Neutrophil (primary cell): ENCODE measurements around the gene KLHL21.

ENCODE experiments used
- H3K27ac ChIP-seq: fragments of 200-600 bp; sonication (generic); 2 replicates; pipeline ENCODE4 v1.5.1; 2016; ENCODE audit warnings: mild to moderate bottlenecking, moderate library complexity
- H3K27me3 ChIP-seq: fragments of 200-600 bp; sonication (generic); 2 replicates; pipeline ENCODE4 v1.6.0; 2016; ENCODE audit warnings: mild to moderate bottlenecking
- H3K36me3 ChIP-seq: fragments of 200-600 bp; sonication (generic); 2 replicates; pipeline ENCODE4 v1.5.1; 2017
- H3K4me1 ChIP-seq, 2 experiments: fragments of 200-600 bp in 1 of 2; sonication (generic) in 1 of 2; 1 replicate in 1 of 2; 2 replicates in 1 of 2; pipeline versions ENCODE4 v1.5.1 to v1.6.1; 2013 to 2016; ENCODE audit warnings: low read depth in 1 of 2, low read length in 1 of 2, mild to moderate bottlenecking in 1 of 2, moderate library complexity in 1 of 2; ENCODE audit not compliant: control insufficient read depth in 1 of 2, insufficient read depth in 1 of 2
- H3K4me3 ChIP-seq, 2 experiments: fragments of 200-600 bp in 1 of 2; sonication (generic) in 1 of 2; 1 replicate in 1 of 2; 2 replicates in 1 of 2; pipeline ENCODE4 v1.5.1; 2013 to 2016; ENCODE audit warnings: low read depth in 1 of 2, low read length in 1 of 2, mild to moderate bottlenecking in 1 of 2, moderate library complexity in 1 of 2
- H3K9me3 ChIP-seq: fragments of 200-600 bp; sonication (generic); 2 replicates; pipeline ENCODE4 v1.5.1; 2016
- CTCF ChIP-seq: fragments of 200-600 bp; sonication (generic); IDR thresholded peaks from 2 replicates; pipeline ENCODE4 v1.5.1; 2016; ENCODE audit warnings: antibody characterized with exemption

KLHL21 gene

GRCh38 chr1:6622396-6623152, 19.9 kb upstream of the KLHL21 start:
- Histone ChIP-seq H3K27ac (no peak overlapping the region), H3K9me3 (no peaks in the 10 kb centered on the region), H3K4me1 (peaks cover 13 to 17% of the 10 kb centered on the region in 2 experiments), H3K4me3 (no peak overlapping the region), H3K27me3 (no peaks in the 10 kb centered on the region), H3K36me3 (peaks cover 30% of the 10 kb centered on the region)
- no peak for TF ChIP-seq CTCF

- Histone ChIP-seq H3K4me1 (peaks cover 13 to 17% of the 10 kb centered on the region in 2 experiments), H3K27ac (no peak overlapping the region), H3K4me3 (no peak overlapping the region), H3K27me3 (no peaks in the 10 kb centered on the region), H3K36me3 (peaks cover 30% of the 10 kb centered on the region), H3K9me3 (no peaks in the 10 kb centered on the region)
- no peak for TF ChIP-seq CTCF
Observed at GRCh38 chr1:6621429-6622391, 19.0 kb upstream of the KLHL21 start.

GRCh38 chr1:6619045-6619444, 16.4 kb upstream of the KLHL21 start:
- peaks cover 30% of the 10 kb centered on the region for H3K36me3 ChIP-seq

GRCh38 chr1:6614929-6615785, 12.5 kb upstream of the KLHL21 start:
- H3K4me3 ChIP-seq, result peak overlapping the region; percentile 55 to 97
- H3K4me1 ChIP-seq, result peaks cover 17 to 22% of the 10 kb centered on the region in 2 experiments
- H3K9me3 ChIP-seq, result no peaks in the 10 kb centered on the region
- TF ChIP-seq CTCF, result no peak
- peak overlapping the region; percentile 94 for H3K27ac ChIP-seq
- peaks cover 9% of the 10 kb centered on the region for H3K36me3 ChIP-seq
- H3K27me3 ChIP-seq, result peaks cover 21% of the 10 kb centered on the region

More at GRCh38 chr1:6619045-6619444, 16.4 kb upstream of the KLHL21 start:
- H3K4me1 ChIP-seq, result peaks cover 4 to 6% of the 10 kb centered on the region in 2 experiments
- H3K4me3 ChIP-seq, result no peak overlapping the region
- no peak for TF ChIP-seq CTCF
- H3K9me3 ChIP-seq, result no peaks in the 10 kb centered on the region
- peaks cover 21% of the 10 kb centered on the region for H3K27me3 ChIP-seq
- no peak overlapping the region for H3K27ac ChIP-seq
